Nucleus accumbens (tissue), 56 donors: Measurements from ENCODE around the gene HDAC1.
"Not testable (repeated sequence)": the region's sequence is repeated elsewhere in the genome, so short reads cannot be mapped to it uniquely, and the experiment has no call there.

Experiments
- DNase-seq, 56 donors: peaks; one replicate each; lab custom pipeline; 2025; lab: John Stamatoyannopoulos, UW

Gene HDAC1

GRCh38 chr1:32273391-32274208 is 18.3 kb upstream of the HDAC1 start:
- DNase-seq: no peak

- DNase-seq: no peak
Measured at GRCh38 chr1:32274646-32275340, 17.1 kb upstream of the HDAC1 start.

GRCh38 chr1:32275424-32275823 is 16.5 kb upstream of the HDAC1 start:
- no peak for DNase-seq

- no peak for DNase-seq
Measured at GRCh38 chr1:32276032-32276782, 15.7 kb upstream of the HDAC1 start.

- DNase-seq: not testable (repeated sequence)
Measured at GRCh38 chr1:32284777-32285176, 7.1 kb upstream of the HDAC1 start.

- no peak for DNase-seq
Measured at GRCh38 chr1:32285658-32286057, 6.2 kb upstream of the HDAC1 start.

GRCh38 chr1:32286763-32287162 is 5.1 kb upstream of the HDAC1 start:
- peak in 2 of 56 donors; percentile 4 to 7 for DNase-seq

GRCh38 chr1:32289256-32289655 is 2.6 kb upstream of the HDAC1 start:
- DNase-seq: no peak

- DNase-seq: no peak
Measured at GRCh38 chr1:32291145-32291707, 657 bp upstream of the HDAC1 start.

GRCh38 chr1:32298211-32298610 is 6.3 kb downstream of the HDAC1 start:
- DNase-seq: not testable (repeated sequence)

- no peak for DNase-seq
Measured at GRCh38 chr1:32299327-32299726, 7.4 kb downstream of the HDAC1 start.

- no peak for DNase-seq
Measured at GRCh38 chr1:32303358-32303757, 11.5 kb downstream of the HDAC1 start.

GRCh38 chr1:32303997-32304622 is 12.2 kb downstream of the HDAC1 start:
- no peak for DNase-seq

GRCh38 chr1:32305310-32305709 is 13.4 kb downstream of the HDAC1 start:
- no peak for DNase-seq

- no peak for DNase-seq
Measured at GRCh38 chr1:32307324-32307723, 15.4 kb downstream of the HDAC1 start.

GRCh38 chr1:32309960-32310359 is 18.1 kb downstream of the HDAC1 start:
- no peak for DNase-seq

- no peak for DNase-seq
Measured at GRCh38 chr1:32311709-32312393, 20.0 kb downstream of the HDAC1 start.

GRCh38 chr1:32316903-32317277 is 25.0 kb downstream of the HDAC1 start:
- DNase-seq: no peak

- DNase-seq: no peak
Measured at GRCh38 chr1:32318127-32318869, 26.4 kb downstream of the HDAC1 start.
